Loucy (cell line): Measurements from ENCODE around the gene ZNF765.

ENCODE experiments used
- CTCF ChIP-seq: fragments of 200-600 bp; sonication (generic); conservative IDR thresholded peaks from 2 replicates; pipeline ENCODE4 v1.5.1; 2014; ENCODE audit warnings: mild to moderate bottlenecking, antibody characterized with exemption, low read length
- EZH2phosphoT487 ChIP-seq: fragments of 200-600 bp; IDR thresholded peaks from 2 replicates; pipeline ENCODE4 v1.6.1; 2018; ENCODE audit warnings: antibody characterized with exemption, mild to moderate bottlenecking, moderate library complexity, borderline replicate concordance

- no peak for TF ChIP-seq CTCF
- no peak for TF ChIP-seq EZH2phosphoT487
Measured at GRCh38 chr19:53422551-53422950, 27.6 kb downstream of the ZNF765 start.
